ENCODE data around the gene SETD6.

Gene SETD6

DNA sequence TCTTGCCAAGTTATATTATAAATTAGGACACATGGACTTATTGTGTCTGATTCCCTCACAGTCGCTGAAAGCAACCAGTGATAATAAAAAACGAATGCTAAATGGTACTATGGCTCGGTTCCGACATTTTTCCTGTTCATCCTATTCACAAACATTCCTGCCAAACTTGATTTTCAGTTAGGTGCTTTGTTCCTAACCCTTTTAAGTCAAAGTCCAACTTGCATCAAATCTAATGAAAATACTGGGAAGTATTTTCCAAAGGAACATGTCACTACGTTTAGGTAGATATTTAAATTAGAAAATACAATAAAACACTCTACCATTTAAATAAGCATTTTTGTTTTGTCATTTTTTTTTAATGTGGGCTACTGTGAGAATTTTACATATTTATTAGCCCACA, 21.0 kb downstream of the SETD6 start:
- H3K9ac ChIP-seq: no peak overlapping the region
- H3K9me3 ChIP-seq (ENCODE audit: control insufficient read depth, low read length): no peaks in the 10 kb centered on the region
- H2AFZ ChIP-seq: no peak overlapping the region
- H3K79me2 ChIP-seq: no peaks in the 10 kb centered on the region
- no peaks in the 10 kb centered on the region for H3K27me3 ChIP-seq (ENCODE audit: control insufficient read depth, insufficient read depth, low read length)
- no peaks in the 10 kb centered on the region for H3K4me1 ChIP-seq
- no peak overlapping the region for H3K4me2 ChIP-seq (ENCODE audit: low read length)
- TF ChIP-seq, protein P1, sequence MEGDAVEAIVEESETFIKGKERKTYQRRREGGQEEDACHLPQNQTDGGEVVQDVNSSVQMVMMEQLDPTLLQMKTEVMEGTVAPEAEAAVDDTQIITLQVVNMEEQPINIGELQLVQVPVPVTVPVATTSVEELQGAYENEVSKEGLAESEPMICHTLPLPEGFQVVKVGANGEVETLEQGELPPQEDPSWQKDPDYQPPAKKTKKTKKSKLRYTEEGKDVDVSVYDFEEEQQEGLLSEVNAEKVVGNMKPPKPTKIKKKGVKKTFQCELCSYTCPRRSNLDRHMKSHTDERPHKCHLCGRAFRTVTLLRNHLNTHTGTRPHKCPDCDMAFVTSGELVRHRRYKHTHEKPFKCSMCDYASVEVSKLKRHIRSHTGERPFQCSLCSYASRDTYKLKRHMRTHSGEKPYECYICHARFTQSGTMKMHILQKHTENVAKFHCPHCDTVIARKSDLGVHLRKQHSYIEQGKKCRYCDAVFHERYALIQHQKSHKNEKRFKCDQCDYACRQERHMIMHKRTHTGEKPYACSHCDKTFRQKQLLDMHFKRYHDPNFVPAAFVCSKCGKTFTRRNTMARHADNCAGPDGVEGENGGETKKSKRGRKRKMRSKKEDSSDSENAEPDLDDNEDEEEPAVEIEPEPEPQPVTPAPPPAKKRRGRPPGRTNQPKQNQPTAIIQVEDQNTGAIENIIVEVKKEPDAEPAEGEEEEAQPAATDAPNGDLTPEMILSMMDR (IDR thresholded peaks at IDR 0.05): no peak
- H3K4me3 ChIP-seq (ENCODE audit: low read depth, low read length): no peak overlapping the region
- no peaks in the 10 kb centered on the region for H3K36me3 ChIP-seq (ENCODE audit: control insufficient read depth, insufficient read depth, low read length)
- H3K27ac ChIP-seq: no peak overlapping the region

DNA sequence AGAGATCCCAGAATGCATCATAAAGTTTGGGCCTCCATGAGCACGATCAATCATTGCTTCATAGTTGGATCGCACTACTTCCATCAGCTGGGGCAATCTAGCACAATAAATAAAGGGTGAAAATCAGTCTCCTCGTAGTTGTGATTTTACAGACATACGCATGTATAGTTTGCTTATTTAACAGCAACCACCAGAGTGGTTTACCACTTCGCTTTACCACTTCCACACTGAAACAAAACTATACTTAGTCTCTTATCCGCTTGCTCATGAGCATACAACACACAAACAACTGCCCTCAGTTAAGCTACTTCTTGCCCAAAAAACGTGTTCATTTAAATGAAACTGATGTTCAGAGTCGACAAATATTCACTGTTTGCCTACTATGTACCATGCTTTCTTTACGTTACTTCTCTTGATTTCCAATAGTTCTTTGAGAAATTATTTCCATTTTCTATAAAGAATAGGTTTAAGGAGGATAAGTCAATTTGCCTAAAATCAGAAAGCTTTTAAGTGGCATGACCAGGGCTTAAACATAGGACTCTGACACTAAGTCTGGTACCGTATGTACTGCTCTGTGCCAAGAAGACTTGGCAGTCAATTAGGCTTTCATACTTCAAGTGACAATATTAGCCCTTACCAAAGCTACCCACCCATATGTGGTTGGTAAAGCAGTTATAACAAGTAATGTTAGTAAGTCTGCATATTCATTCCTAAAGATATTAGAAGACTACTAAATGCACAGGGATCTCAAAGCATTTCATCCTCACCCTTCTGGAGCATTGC, 22.0 kb downstream of the SETD6 start:
- no peaks in the 10 kb centered on the region for H3K36me3 ChIP-seq (ENCODE audit: control insufficient read depth, insufficient read depth, low read length)
- no peaks in the 10 kb centered on the region for H3K79me2 ChIP-seq
- no peak overlapping the region for H3K4me3 ChIP-seq (ENCODE audit: low read depth, low read length)
- H3K27ac ChIP-seq: no peak overlapping the region
- no peak overlapping the region for H3K4me2 ChIP-seq (ENCODE audit: low read length)
- no peaks in the 10 kb centered on the region for H3K27me3 ChIP-seq (ENCODE audit: control insufficient read depth, insufficient read depth, low read length)
- H3K4me1 ChIP-seq: no peaks in the 10 kb centered on the region
- TF ChIP-seq, protein P1 (IDR thresholded peaks at IDR 0.05): no peak
- H3K9me3 ChIP-seq (ENCODE audit: control insufficient read depth, low read length): no peaks in the 10 kb centered on the region
- no peak overlapping the region for H3K9ac ChIP-seq
- H2AFZ ChIP-seq: no peak overlapping the region

DNA sequence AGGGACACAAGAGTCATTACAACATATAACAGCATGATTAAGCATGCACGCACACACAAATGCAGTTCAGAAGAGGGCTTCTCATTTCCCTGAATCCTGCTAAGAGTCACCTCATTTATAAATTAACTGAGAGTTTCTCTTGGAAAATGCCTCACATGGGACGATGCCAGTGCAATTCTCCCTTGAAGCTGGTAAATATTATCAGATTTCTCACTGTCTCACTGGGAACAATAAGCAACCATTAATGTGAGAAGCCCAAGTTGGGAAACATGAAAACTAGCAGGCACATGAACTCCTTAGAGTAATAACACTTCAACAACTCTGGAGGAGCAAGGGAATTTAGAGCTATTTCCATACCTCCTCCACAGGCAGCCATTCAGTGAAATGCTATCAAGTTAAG, 26.4 kb downstream of the SETD6 start:
- Histone ChIP-seq H3K9me3 (ENCODE audit: control insufficient read depth, low read length) (no peaks in the 10 kb centered on the region), H3K36me3 (ENCODE audit: control insufficient read depth, insufficient read depth, low read length) (no peaks in the 10 kb centered on the region), H3K4me2 (ENCODE audit: low read length) (no peak overlapping the region), H2AFZ (no peak overlapping the region), H3K4me1 (no peaks in the 10 kb centered on the region), H3K9ac (no peak overlapping the region), H3K79me2 (peaks cover 2% of the 10 kb centered on the region), H3K27ac (no peak overlapping the region), H3K4me3 (ENCODE audit: low read depth, low read length) (no peak overlapping the region), H3K27me3 (ENCODE audit: control insufficient read depth, insufficient read depth, low read length) (no peaks in the 10 kb centered on the region)
- TF ChIP-seq, protein P1 (IDR thresholded peaks at IDR 0.05): no peak

DNA sequence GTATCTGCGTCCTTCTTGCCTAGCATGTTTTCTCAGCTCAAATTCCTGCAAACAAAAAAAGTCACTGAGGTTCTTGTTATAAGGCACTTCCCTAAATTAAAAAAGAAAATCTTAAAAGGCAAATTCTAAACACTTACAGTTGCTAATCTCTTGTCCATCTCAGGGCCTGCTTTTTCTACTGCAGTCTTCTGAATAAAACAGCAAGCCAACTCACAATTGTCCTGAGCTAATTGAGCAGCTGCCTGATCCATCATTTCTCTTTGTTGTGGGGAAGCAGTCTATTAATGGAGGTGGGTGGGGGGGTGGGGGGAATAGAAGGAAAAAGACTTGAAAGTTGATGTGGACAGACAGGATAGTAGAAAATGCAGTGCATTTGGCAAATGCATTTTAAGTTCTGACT, 27.0 kb downstream of the SETD6 start:
- no peak overlapping the region for H3K9ac ChIP-seq
- H2AFZ ChIP-seq: no peak overlapping the region
- peaks cover 2% of the 10 kb centered on the region for H3K79me2 ChIP-seq
- H3K4me1 ChIP-seq: no peaks in the 10 kb centered on the region
- H3K4me3 ChIP-seq (ENCODE audit: low read depth, low read length): no peak overlapping the region
- TF ChIP-seq, protein P1 (IDR thresholded peaks at IDR 0.05): no peak
- no peak overlapping the region for H3K27ac ChIP-seq
- no peaks in the 10 kb centered on the region for H3K9me3 ChIP-seq (ENCODE audit: control insufficient read depth, low read length)
- H3K36me3 ChIP-seq (ENCODE audit: control insufficient read depth, insufficient read depth, low read length): no peaks in the 10 kb centered on the region
- no peaks in the 10 kb centered on the region for H3K27me3 ChIP-seq (ENCODE audit: control insufficient read depth, insufficient read depth, low read length)
- H3K4me2 ChIP-seq (ENCODE audit: low read length): no peak overlapping the region

DNA sequence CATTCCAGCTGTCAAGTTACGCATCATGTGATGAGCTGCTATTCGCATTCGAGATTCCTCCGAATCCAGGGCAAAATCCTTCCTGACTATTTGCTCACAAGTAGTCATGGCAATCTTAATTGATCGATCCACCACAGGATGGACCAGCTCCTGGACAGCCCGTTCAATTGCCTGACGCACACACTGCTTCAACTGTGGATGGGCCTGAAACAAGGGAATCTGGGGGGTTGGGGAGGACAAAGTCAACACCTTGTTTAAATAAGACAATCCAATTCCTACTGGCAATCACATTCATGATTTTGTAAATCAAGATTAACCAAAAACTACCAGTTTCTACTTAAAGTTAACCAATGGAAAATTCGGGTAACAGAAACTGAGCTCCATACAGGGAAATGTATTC, 28.4 kb downstream of the SETD6 start:
- H3K4me3 ChIP-seq (ENCODE audit: low read depth, low read length): no peak overlapping the region
- no peak overlapping the region for H3K4me2 ChIP-seq (ENCODE audit: low read length)
- no peaks in the 10 kb centered on the region for H3K4me1 ChIP-seq
- no peaks in the 10 kb centered on the region for H3K36me3 ChIP-seq (ENCODE audit: control insufficient read depth, insufficient read depth, low read length)
- no peak overlapping the region for H3K27ac ChIP-seq
- no peaks in the 10 kb centered on the region for H3K9me3 ChIP-seq (ENCODE audit: control insufficient read depth, low read length)
- H3K79me2 ChIP-seq: peaks cover 2% of the 10 kb centered on the region
- TF ChIP-seq, protein P1 (IDR thresholded peaks at IDR 0.05): no peak
- no peaks in the 10 kb centered on the region for H3K27me3 ChIP-seq (ENCODE audit: control insufficient read depth, insufficient read depth, low read length)
- H2AFZ ChIP-seq: no peak overlapping the region
- H3K9ac ChIP-seq: no peak overlapping the region
